Activated T-helper 1 cell treated with anti-CD3 and anti-CD28 coated beads, Interleukin-12 subunit alpha, Interleukin-12 subunit beta, Interleukin-2, Interleukin-4 antibody, amounts not matched to agents 30 ng/mL and 10 ng/mL and 1 ng/mL, durations not matched to agents 14 hours and 24 hours and 36 hours (primary cell): Measurements from ENCODE around the gene ZSWIM3. TPM values are rescaled to one million over a fixed set of nuclear protein-coding genes. Genes with fewer than 3 reads are reported as not detected.
A peak's percentile ranks its signal among the peaks of the same experiment; 100 is the strongest.

Source experiments
- DNase-seq: peaks from one replicate; pipeline ENCODE4 v3.0.0; 2021; ENCODE audit warnings: low spot score
- H3K27ac Mint-ChIP-seq: one replicate; pipeline ENCODE4 v1.8.0; 2021; ENCODE audit warnings: mild to moderate bottlenecking, mixed read lengths
- H3K27me3 Mint-ChIP-seq: one replicate; pipeline ENCODE4 v1.8.0; 2022; ENCODE audit warnings: mild to moderate bottlenecking, moderate library complexity, mixed read lengths; ENCODE audit not compliant: insufficient read depth
- H3K36me3 Mint-ChIP-seq: one replicate; pipeline ENCODE4 v1.8.0; 2021; ENCODE audit warnings: low read depth, mixed read lengths
- H3K4me1 Mint-ChIP-seq: one replicate; pipeline ENCODE4 v1.8.0; 2021; ENCODE audit warnings: low read depth, mixed read lengths
- H3K4me3 Mint-ChIP-seq: one replicate; pipeline ENCODE4 v1.8.0; 2021; ENCODE audit warnings: mild to moderate bottlenecking, moderate library complexity, mixed read lengths
- H3K9me3 Mint-ChIP-seq: one replicate; pipeline ENCODE4 v1.8.0; 2021; ENCODE audit warnings: mixed read lengths
- intact Hi-C: fragments of 100-400 bp; cut with micrococcal nuclease; formaldehyde crosslinking; loops from one replicate; pipeline ENCODE4 v1.15.1; 2024
- total RNA-seq: library from RNA; stranded (reverse); gene quantifications from 2 replicates; pipeline ENCODE4 v1.2.3, GENCODE V29; 2022

ZSWIM3 gene
- total RNA-seq, 1 donor from 2014 or later = 5.8 TPM

- no peak for DNase-seq
- no peaks in the 10 kb centered on the region for H3K36me3 Mint-ChIP-seq
- no peaks in the 10 kb centered on the region for H3K27me3 Mint-ChIP-seq
- intact Hi-C loops = no loop called here
- H3K9me3 Mint-ChIP-seq = no peaks in the 10 kb centered on the region
- no peak overlapping the region for H3K27ac Mint-ChIP-seq
- no peak overlapping the region for H3K4me3 Mint-ChIP-seq
- H3K4me1 Mint-ChIP-seq = peaks cover 2% of the 10 kb centered on the region
Measured at GRCh38 chr20:45905505-45906079, 48.2 kb downstream of the ZSWIM3 start.

- Mint-ChIP-seq H3K4me3 (no peak overlapping the region), H3K4me1 (peaks cover 12% of the 10 kb centered on the region), H3K27ac (no peak overlapping the region), H3K27me3 (peaks cover 5% of the 10 kb centered on the region), H3K9me3 (no peaks in the 10 kb centered on the region), H3K36me3 (no peaks in the 10 kb centered on the region)
- intact Hi-C loops = no loop called here
- no peak for DNase-seq
Measured at GRCh38 chr20:45907219-45907948, 50.0 kb downstream of the ZSWIM3 start.

GRCh38 chr20:45908084-45908483 is 50.7 kb downstream of the ZSWIM3 start:
- Mint-ChIP-seq H3K4me1 (peaks cover 14% of the 10 kb centered on the region), H3K4me3 (no peak overlapping the region)

GRCh38 chr20:45909336-45909808 is 52.0 kb downstream of the ZSWIM3 start:
- no peaks in the 10 kb centered on the region for H3K9me3 Mint-ChIP-seq
- intact Hi-C loops = no loop called here
- H3K27me3 Mint-ChIP-seq = peaks cover 13% of the 10 kb centered on the region

More at GRCh38 chr20:45908084-45908483, 50.7 kb downstream of the ZSWIM3 start:
- Mint-ChIP-seq H3K36me3 (no peaks in the 10 kb centered on the region), H3K9me3 (no peaks in the 10 kb centered on the region), H3K27me3 (peaks cover 7% of the 10 kb centered on the region), H3K27ac (no peak overlapping the region)
- intact Hi-C loops = no loop called here
- no peak for DNase-seq

GRCh38 chr20:45909817-45910669 is 52.6 kb downstream of the ZSWIM3 start:
- H3K36me3 Mint-ChIP-seq = no peaks in the 10 kb centered on the region
- peak overlapping the region; percentile 45 for H3K4me3 Mint-ChIP-seq
- H3K9me3 Mint-ChIP-seq = no peaks in the 10 kb centered on the region
- peaks cover 14% of the 10 kb centered on the region for H3K4me1 Mint-ChIP-seq
- no peak for DNase-seq
- H3K27me3 Mint-ChIP-seq = peaks cover 13% of the 10 kb centered on the region
- no peak overlapping the region for H3K27ac Mint-ChIP-seq
- intact Hi-C loops = loop anchor here (1.0 kb wide), 3 partner anchors 19 to 62 kb away; partner anchors contain the start of genes ACOT8, CTSA, NEURL2 and ZNF335

More at GRCh38 chr20:45909336-45909808, 52.0 kb downstream of the ZSWIM3 start:
- H3K4me3 Mint-ChIP-seq = no peak overlapping the region
- no peak overlapping the region for H3K27ac Mint-ChIP-seq
- peaks cover 14% of the 10 kb centered on the region for H3K4me1 Mint-ChIP-seq
- DNase-seq = no peak
- no peaks in the 10 kb centered on the region for H3K36me3 Mint-ChIP-seq

GRCh38 chr20:45910670-45911485 is 53.5 kb downstream of the ZSWIM3 start:
- no peaks in the 10 kb centered on the region for H3K36me3 Mint-ChIP-seq

GRCh38 chr20:45911486-45912343 is 54.3 kb downstream of the ZSWIM3 start, which contains the start of gene PLTP:
Gene PLTP (minus strand): TSS chr20:45912155. CDS start chr20:45911452, 703 bp downstream.
- H3K4me3 Mint-ChIP-seq = peak within 1 kb of the TSS; percentile 47
- H3K36me3 Mint-ChIP-seq = no peaks in the 10 kb centered on the region
- H3K27ac Mint-ChIP-seq = peak within 1 kb of the TSS; percentile 33
- DNase-seq = peak; percentile 14
- H3K27me3 Mint-ChIP-seq = peaks cover 18% of the 10 kb centered on the region
- intact Hi-C loops = loop anchor here (1.0 kb wide), 3 partner anchors 24 to 30 kb away; partner anchors contain the start of gene ZSWIM1
- H3K9me3 Mint-ChIP-seq = no peaks in the 10 kb centered on the region
- H3K4me1 Mint-ChIP-seq = peaks cover 14% of the 10 kb centered on the region

More at GRCh38 chr20:45910670-45911485, 53.5 kb downstream of the ZSWIM3 start:
- Mint-ChIP-seq H3K4me3 (peak overlapping the region; percentile 45), H3K4me1 (peaks cover 14% of the 10 kb centered on the region), H3K27me3 (peaks cover 14% of the 10 kb centered on the region), H3K27ac (peak overlapping the region; percentile 33), H3K9me3 (no peaks in the 10 kb centered on the region)
- DNase-seq = peak; percentile 81
- intact Hi-C loops = loop anchor here (1.0 kb wide), 6 partner anchors 20 to 61 kb away; partner anchors contain the start of genes ACOT8, CTSA, NEURL2 and ZNF335

- DNase-seq = no peak
- Mint-ChIP-seq H3K9me3 (no peaks in the 10 kb centered on the region), H3K4me3 (peak overlapping the region; percentile 30), H3K4me1 (peaks cover 14% of the 10 kb centered on the region), H3K27me3 (peaks cover 18% of the 10 kb centered on the region), H3K27ac (no peak overlapping the region), H3K36me3 (no peaks in the 10 kb centered on the region)
- intact Hi-C loops = no loop called here
Measured at GRCh38 chr20:45912344-45912682, 54.9 kb downstream of the ZSWIM3 start.

- no peak for DNase-seq
- Mint-ChIP-seq H3K27me3 (peaks cover 18% of the 10 kb centered on the region), H3K4me3 (peak overlapping the region; percentile 22), H3K9me3 (no peaks in the 10 kb centered on the region), H3K36me3 (no peaks in the 10 kb centered on the region), H3K27ac (no peak overlapping the region), H3K4me1 (peaks cover 14% of the 10 kb centered on the region)
- intact Hi-C loops = no loop called here
Measured at GRCh38 chr20:45913116-45913515, 55.7 kb downstream of the ZSWIM3 start.

GRCh38 chr20:45917790-45918141 is 60.4 kb downstream of the ZSWIM3 start:
- H3K9me3 Mint-ChIP-seq = no peaks in the 10 kb centered on the region
- H3K27ac Mint-ChIP-seq = no peak overlapping the region
- no peak overlapping the region for H3K4me3 Mint-ChIP-seq

GRCh38 chr20:45918182-45918737 is 60.8 kb downstream of the ZSWIM3 start:
- no peak for DNase-seq
- Mint-ChIP-seq H3K27me3 (peaks cover 29% of the 10 kb centered on the region), H3K9me3 (no peaks in the 10 kb centered on the region), H3K36me3 (no peaks in the 10 kb centered on the region), H3K4me1 (peaks cover 5% of the 10 kb centered on the region), H3K4me3 (no peak overlapping the region), H3K27ac (no peak overlapping the region)
- intact Hi-C loops = no loop called here

More at GRCh38 chr20:45917790-45918141, 60.4 kb downstream of the ZSWIM3 start:
- Mint-ChIP-seq H3K27me3 (peaks cover 26% of the 10 kb centered on the region), H3K4me1 (peaks cover 5% of the 10 kb centered on the region), H3K36me3 (no peaks in the 10 kb centered on the region)
- intact Hi-C loops = no loop called here
- DNase-seq = no peak
